Omental fat pad (tissue), 4 donors: Measurements from ENCODE around the gene EMP1. TPM values are rescaled to one million over a fixed set of nuclear protein-coding genes. Genes with fewer than 3 reads are reported as not detected.

ENCODE experiments used
- ATAC-seq: fragments of 150-250 bp; one replicate; pipeline ENCODE4 v1.9.1; 2016; ENCODE audit warnings: mild to moderate bottlenecking, moderate library complexity; ENCODE audit not compliant: low FRiP score
- DNase-seq: peaks from one replicate; pipeline ENCODE4 v3.0.0-alpha.2; 2019; ENCODE audit warnings: low spot score
- total RNA-seq, 4 donors: library from RNA; depleted of rRNA; stranded (reverse); fragments of >200 nt; gene quantifications; one replicate each; pipeline ENCODE4 v1.1.0, GENCODE V29; 2016
- TF ChIP-seq, protein P1 (sequence below), 3 donors: fragments of 450-650 bp; IDR thresholded peaks; one replicate each; pipeline ENCODE4 v1.5.1; 2016 to 2017; ENCODE audit warnings: antibody characterized with exemption in 3 of 3, mild to moderate bottlenecking in 3 of 3, moderate library complexity in 2 of 3

The EMP1 gene
- total RNA-seq, 4 donors from 2014 or later: 687 to 4,689 (median 1,133) TPM

DNA sequence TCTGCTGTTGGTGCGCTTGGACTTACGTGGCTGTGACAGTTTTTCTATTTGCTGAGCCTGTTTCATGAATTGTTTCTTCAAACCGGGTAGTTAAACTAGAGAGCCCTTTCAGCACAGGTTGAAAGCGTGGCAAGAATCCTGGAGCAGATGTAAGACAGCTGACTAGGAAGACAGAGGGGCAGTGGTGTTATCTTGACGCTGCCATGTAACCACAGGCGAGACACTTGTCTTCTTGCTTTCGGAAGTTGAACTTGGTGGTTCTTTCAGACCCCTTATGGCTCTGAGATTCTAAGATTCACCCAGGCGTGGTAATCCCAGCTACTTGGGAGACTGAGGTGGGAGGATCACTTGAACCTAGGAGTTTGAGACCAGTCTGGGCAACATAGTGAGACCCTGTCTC is 4.3 kb downstream of the EMP1 start:
- ATAC-seq: no peak
- DNase-seq: no peak
- TF ChIP-seq, protein P1, sequence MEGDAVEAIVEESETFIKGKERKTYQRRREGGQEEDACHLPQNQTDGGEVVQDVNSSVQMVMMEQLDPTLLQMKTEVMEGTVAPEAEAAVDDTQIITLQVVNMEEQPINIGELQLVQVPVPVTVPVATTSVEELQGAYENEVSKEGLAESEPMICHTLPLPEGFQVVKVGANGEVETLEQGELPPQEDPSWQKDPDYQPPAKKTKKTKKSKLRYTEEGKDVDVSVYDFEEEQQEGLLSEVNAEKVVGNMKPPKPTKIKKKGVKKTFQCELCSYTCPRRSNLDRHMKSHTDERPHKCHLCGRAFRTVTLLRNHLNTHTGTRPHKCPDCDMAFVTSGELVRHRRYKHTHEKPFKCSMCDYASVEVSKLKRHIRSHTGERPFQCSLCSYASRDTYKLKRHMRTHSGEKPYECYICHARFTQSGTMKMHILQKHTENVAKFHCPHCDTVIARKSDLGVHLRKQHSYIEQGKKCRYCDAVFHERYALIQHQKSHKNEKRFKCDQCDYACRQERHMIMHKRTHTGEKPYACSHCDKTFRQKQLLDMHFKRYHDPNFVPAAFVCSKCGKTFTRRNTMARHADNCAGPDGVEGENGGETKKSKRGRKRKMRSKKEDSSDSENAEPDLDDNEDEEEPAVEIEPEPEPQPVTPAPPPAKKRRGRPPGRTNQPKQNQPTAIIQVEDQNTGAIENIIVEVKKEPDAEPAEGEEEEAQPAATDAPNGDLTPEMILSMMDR (IDR thresholded peaks at IDR 0.05): no peak

DNA sequence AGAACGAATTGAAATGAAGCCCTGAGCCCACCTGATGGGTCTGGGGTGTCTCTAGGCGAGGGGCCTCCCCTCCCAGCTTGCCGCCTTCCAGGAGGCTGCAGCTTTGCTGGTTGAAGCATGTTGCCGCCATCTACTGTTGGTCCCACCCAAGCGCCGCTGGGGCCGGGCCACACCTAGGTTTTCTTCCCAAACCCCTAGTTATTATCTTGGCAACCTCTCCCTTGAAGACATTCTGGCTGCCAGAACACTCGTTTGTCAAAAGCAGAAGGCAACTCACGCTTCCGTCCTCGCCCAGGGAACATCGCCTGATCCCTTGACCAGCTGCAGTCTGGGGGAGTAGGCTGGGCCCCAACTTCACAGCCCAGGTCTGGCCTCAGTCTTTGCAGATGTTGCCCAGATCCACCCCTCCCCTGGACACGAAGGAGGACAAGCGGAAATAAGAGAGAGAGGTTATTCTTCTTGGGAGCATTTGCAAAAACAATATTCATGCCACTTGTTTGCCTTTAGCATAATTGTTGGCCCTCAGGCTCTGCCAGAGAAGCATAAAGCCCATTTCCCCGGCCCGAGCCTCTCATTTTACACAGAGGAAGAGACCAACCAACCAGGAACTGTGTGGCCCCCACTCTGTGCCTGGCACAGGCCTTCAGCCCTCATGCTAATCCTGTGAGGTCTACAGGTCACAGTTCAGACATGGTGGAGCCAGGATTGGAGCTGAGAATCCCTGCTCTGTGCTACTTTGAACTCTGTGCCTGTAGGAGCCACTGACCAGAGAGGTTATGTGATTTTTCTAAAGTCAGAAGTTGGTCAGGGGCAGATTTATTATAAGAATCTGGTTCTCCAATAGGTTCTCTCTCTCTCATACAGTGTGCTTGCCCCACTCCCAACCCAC is 6.8 kb downstream of the EMP1 start:
- ATAC-seq (peak; percentile 35), DNase-seq (no peak)
- TF ChIP-seq, protein P1 (IDR thresholded peaks at IDR 0.05): no peak

DNA sequence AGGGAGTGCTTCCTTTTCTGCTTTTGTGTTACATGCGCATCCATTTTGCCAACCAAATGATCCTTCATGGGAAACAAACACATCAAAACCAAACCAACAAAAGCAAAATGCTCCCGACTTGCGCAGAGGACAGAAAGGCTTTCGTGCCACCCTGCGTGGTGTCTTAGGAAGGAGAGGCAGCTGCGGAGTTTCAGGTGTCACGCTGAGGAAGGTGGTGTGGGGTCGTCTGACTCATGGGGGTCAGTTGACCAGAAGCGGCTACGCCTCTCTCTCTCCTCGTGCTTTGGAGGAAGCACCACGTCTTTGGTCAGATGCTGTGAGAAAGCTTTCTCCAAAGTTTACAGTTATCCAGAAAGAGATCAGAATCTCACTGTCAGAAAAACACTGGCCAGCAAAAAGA is 7.9 kb downstream of the EMP1 start:
- TF ChIP-seq, protein P1 (IDR thresholded peaks at IDR 0.05): no peak
- DNase-seq (no peak), ATAC-seq (no peak)

DNA sequence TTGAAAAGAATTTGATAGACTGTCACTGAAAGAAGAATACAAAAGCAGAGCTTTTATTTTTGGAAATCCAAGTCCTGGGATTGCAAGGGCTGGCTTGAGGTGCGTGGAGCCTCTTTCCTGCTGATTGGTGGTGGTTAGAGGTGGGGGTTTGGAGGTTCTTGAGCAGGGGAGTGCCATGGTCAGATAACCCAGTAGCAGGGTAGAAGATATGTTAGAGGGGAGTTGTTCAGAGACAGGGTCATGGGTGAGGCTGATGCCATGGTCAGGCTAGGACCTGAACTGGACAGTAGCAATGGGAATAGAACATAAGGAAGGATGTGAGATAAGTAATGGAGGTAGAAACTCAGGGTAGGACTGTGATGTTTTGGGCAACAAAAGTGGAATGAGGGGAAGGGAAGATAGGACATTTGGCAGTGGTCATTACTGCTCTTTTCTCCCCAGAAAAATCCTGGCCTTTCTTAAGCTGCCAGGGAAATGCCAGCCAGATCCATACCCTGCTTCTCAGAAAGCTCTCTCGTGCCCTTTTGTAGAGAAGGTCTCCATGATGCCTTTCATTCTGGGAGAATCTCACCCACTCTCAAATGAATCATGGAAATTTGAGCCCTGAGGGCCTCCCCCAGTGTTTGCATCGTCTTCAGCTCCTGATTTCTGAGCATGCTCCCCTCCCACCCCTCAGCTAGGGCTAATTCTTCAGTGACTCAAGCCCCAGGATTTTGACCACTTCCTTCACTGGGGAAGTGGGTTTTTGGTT is 9.5 kb downstream of the EMP1 start:
- TF ChIP-seq, protein P1 (IDR thresholded peaks at IDR 0.05): no peak
- peak; percentile 35 for ATAC-seq
- no peak for DNase-seq

DNA sequence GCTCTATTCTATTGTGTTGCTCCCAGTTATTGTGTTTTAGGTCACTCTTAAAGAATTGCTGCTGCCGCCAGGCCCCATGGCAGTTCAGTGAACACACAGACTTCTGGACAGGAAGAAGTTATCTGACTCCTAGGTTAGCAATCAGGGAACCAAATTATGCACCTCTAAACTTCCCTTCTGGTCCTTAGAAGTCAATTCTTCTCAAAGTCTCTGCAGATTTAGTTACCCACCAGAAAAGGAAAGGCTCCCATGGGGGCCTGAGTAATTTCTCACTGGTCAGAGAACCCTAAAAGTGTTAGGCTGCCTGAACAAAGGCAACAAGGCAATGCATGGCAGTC is 10.0 kb downstream of the EMP1 start:
- TF ChIP-seq, protein P1 (IDR thresholded peaks at IDR 0.05): no peak
- ATAC-seq (no peak), DNase-seq (no peak)

DNA sequence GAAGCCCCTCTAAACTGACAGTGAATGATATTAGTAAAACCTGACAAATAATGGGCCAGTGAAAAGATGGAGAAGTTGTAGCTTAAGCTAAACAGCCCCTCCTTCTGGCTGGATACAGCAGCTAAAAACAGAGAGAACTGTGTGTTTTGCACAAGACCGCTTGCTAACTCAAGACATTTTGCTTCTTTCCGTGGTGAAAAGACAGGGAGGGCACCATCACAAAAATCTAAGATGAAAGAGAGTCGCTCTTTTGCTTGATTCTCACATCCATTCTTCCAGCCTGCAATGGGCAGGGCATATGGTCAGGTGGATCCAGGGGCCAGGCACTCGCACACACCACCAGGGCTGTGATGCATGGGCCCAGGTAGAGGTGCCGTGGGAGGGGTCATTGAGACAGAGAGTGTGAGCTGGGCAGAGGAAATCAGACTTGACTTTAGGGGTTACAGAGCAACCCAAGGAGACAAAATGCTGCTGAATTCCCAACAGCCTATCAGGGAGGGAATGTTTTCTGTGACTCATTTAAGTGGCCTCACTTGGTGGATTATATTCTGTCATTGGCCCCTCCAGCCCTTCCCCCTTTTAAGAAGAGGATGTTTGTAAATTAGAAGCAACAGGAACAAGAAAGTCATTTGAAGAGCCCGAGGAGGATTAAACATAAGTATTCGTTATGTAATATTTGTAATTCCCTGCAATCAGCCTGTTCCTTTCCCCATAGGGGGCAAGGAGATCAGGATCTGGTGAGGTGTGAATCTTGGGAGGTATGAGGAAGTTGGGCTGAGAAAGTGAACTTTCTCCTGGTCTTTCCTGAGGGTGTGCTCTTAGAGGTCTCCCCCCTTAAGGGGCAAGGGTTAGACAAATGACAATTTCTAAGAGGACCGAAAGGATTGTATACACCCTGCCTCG is 12.3 kb downstream of the EMP1 start:
- TF ChIP-seq, protein P1 (IDR thresholded peaks at IDR 0.05): no peak
- DNase-seq (no peak), ATAC-seq (no peak)
